Measurements from ENCODE around the gene MAST3.
A peak's percentile ranks its signal among the peaks of the same experiment; 100 is the strongest.

DNA sequence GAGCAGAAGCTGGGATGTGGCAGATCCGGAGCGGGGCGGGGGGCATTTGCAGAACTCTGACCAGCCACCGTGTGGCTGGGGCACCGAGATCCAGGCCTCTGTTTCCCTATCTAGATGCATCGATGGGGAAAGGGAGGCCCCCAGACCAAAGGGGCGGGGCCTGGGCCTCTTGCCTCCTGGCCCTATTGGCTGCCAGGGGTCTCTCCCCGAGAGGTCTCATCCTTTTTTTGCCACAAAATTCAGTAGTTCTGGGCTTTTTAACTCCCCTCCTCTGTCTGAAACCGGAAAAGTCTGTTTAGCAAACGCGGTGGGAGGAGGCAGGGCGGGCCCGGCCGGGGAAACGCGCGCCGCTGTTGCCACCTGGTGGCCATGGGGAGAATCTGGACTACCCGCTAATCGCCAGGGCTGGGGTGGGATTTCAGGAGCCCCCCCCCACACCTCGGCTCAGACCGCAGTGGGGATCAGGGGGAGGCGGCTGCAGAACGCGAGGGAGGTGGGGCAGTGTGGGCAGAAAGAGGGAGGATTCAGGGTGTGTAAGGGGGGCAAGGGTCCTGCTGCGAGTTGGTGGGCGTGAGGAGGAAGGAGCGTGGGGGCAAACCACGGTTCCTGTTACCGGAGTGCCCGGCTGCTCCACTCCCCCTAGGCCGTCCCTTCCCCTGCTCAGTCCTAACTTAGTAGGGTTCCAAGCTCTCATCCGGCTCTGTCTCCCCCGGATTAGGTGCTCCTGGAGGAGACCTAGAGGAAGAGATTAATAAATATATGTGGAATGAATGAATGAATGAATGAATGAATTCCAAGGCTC is 39.2 kb upstream of the MAST3 start:
- TF ChIP-seq, protein P1, sequence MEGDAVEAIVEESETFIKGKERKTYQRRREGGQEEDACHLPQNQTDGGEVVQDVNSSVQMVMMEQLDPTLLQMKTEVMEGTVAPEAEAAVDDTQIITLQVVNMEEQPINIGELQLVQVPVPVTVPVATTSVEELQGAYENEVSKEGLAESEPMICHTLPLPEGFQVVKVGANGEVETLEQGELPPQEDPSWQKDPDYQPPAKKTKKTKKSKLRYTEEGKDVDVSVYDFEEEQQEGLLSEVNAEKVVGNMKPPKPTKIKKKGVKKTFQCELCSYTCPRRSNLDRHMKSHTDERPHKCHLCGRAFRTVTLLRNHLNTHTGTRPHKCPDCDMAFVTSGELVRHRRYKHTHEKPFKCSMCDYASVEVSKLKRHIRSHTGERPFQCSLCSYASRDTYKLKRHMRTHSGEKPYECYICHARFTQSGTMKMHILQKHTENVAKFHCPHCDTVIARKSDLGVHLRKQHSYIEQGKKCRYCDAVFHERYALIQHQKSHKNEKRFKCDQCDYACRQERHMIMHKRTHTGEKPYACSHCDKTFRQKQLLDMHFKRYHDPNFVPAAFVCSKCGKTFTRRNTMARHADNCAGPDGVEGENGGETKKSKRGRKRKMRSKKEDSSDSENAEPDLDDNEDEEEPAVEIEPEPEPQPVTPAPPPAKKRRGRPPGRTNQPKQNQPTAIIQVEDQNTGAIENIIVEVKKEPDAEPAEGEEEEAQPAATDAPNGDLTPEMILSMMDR (IDR thresholded peaks at IDR 0.05), result peak; percentile 94 to 99 (median 96)
- TF ChIP-seq POLR2A (IDR thresholded peaks at IDR 0.05) (no peak), POLR2AphosphoS5 (IDR thresholded peaks at IDR 0.05) (no peak), EP300 (IDR thresholded peaks at IDR 0.05; ENCODE audit: low read depth) (no peak)

Data from transverse colon (tissue), 4 donors.